Endometrial microvascular endothelial cells (primary cell): ENCODE results near the gene TMEM213. TPM values are rescaled to one million over a fixed set of nuclear protein-coding genes. Genes with fewer than 3 reads are reported as not detected.

Source experiments
- in situ Hi-C: cut with HindIII; loops from 2 replicates; pipeline ENCODE4 v1.10.0; 2017; ENCODE audit warnings: low sequenced_read_pairs, low pct_unique_long_range_greater_than_20kb; ENCODE audit errors: inconsistent ontology term
- total RNA-seq: library from RNA; depleted of rRNA; stranded (reverse); fragments of >200 nt; gene quantifications from one replicate; pipeline ENCODE4 v1.2.3, GENCODE V29; 2015; ENCODE audit errors: inconsistent ontology term

The TMEM213 gene
- total RNA-seq, 1 donor from 2014 or later, result not detected

DNA sequence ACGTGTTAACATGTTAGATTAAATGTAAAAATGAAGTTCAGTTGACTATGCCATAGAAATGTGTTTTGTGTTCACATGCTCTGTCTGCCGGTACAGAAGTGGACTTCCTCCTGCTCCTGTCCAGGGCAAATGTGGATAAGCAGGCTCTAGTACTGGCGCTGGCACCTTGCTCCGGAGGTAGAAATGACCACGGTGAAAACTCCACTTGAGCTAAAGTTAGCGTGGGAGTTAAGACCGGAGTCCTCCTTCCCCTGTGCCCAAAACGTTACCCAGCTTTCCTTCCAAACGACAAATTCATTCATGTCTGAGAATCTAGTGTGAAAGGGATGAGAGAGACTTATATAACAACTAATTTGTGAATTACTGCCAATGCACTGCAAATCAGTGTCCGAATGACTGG, 35.2 kb downstream of the TMEM213 start:
- in situ Hi-C loops, result no loop called here

GRCh38 chr7:138833596-138833995, 35.8 kb downstream of the TMEM213 start:
- in situ Hi-C loops, result no loop called here

GRCh38 chr7:138834583-138834982, 36.8 kb downstream of the TMEM213 start:
- in situ Hi-C loops, result no loop called here

- in situ Hi-C loops, result no loop called here
Observed at GRCh38 chr7:138835087-138835486, 37.3 kb downstream of the TMEM213 start.

DNA sequence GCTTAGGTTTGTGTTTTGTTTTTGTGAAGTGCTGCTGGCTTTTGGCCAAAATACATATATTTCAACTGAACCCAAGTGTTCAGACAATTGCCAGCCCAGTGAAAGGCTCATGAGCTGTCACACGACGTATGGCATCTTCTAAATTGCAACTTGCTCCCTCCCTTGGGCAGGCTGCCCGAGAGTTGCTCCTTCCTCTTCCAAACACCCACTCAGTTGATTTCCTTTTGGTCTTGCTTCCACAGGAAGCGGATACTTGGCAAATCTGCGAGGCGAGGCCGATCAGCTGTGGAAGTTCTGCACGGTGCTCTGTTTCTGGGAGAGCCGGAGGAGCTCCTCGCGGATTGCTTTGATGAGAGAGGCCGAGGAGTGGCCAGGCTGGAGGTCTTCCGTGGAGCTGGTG, 39.8 kb downstream of the TMEM213 start:
- in situ Hi-C loops, result no loop called here

DNA sequence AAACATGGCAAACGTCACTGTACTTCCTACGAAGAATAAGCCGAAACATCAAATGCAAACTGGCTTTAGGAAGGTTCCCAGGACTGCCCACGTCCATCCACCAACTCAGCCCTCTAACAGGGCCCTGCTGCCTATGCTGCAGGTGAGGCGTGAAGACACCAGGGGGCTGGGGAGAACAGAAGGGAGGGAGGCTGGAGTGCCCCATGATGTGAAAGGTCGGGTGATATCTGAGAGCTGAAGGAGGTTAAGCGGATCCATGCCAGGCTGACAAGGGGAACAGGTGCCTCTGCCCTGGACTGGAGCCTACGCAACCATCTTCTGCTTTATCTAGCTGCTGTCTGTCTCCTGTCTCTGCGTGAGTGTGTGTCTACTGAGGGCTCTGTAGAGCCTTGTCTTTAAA, 40.4 kb downstream of the TMEM213 start:
- in situ Hi-C loops, result no loop called here

- in situ Hi-C loops, result no loop called here
Observed at GRCh38 chr7:138842111-138842510, 44.3 kb downstream of the TMEM213 start.

- in situ Hi-C loops, result no loop called here
Observed at GRCh38 chr7:138843632-138844580, 46.1 kb downstream of the TMEM213 start.

- in situ Hi-C loops, result no loop called here
Observed at GRCh38 chr7:138845711-138846110, 47.9 kb downstream of the TMEM213 start.

DNA sequence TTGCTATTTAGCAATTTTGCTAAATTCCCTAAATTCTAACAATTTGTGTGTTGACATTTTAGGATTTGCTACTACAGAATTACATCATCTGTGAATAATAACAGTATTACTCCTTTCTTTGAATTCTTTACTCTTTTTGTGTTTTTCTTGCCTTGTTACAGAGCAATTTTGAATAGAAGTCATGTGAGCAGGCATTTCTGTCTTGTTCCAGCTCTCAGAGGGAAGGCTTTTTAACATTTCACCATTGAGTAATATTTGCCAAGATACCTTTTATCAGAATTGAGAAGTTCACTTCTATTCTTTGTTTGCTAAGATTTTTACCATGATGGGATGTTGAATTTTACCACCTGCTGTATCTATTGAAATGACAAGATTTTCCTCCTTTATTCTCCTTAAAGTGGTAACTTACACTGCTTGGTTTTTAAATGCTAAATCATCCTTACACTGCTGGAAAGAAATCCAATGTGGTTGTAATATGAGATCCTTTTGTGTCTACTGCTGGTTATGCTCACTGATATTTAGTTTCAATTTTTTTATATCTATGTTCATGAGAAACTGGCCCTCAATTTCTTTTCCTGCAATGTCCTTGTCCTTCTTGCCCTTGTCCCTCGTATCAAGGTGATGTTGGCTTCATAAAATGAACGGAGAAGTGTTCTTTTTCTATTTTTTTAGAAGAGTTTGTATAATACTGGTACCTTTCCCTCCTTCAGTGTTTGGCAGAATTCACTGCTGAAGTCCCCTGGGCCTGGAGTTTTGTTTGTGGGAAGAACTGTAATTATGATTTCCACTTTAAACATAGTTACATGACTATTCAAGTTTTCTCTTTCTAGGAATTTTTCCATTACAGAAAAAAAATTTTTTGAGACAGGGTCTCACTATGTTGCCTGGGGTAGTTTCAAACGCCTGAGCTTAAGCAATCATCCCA, 50.5 kb downstream of the TMEM213 start:
- in situ Hi-C loops, result no loop called here

DNA sequence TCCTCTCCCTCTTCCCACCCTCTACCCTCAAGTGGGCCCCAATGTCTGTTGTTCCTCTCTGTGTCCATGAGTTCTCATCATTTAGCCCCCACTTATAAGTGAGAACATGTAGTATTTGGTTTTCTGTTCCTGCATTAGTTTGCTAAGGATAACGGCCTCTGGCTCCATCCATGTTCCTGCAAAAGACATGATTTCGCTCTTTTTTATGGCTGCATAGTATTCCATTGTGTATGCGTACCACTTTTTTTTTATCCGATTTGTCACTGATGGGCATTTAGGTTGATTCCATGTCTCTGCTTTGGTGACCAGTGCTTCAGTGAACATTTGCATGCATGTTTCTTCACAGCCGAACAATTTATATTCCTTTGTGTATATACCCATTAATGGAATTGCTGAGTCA, 51.9 kb downstream of the TMEM213 start:
- in situ Hi-C loops, result no loop called here

GRCh38 chr7:138852469-138852868, 54.7 kb downstream of the TMEM213 start:
- in situ Hi-C loops, result no loop called here

DNA sequence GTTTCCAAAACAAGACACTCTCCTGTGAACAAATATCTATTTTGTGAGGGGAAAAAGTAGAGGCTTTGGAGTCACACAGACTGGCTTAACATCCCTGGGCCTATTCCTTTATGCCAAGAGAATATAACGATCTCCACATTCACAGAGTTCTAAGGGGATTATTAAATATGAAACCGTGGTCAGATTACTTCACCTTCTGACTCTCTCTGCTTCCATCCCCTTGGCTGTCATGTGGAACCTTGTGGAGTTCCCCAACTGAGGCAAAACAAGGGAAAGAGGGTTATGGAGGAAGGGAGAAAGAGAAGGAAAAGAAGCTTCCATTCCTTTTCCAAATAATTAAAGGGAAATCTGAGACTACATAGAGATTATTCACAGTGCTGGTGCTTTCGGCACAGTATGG, 55.7 kb downstream of the TMEM213 start:
- in situ Hi-C loops, result no loop called here

DNA sequence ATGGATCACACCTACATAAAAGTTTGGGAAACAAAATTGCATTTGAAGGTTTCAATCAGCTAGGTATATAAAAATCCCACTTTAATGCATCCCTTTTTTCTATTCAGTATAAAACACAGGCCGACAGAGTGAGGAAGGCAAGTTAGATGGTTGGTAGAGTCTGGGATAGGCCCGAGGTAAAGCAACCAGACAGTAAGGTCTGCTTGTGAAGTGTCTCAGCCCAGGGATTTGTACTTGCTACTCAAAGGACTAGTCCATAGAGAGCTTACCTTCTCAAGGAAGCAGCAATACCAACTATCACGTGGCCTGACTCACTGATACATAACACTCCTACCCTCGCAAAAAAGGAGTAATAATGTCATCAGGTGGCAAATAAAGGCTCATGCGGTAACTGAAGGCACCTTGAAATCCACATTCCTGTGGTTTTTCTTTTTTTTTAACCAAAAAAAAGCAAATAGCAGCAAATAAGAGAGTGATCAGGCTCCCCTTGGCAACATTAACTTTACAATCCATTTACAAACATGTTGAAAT, 56.4 kb downstream of the TMEM213 start:
- in situ Hi-C loops, result no loop called here

DNA sequence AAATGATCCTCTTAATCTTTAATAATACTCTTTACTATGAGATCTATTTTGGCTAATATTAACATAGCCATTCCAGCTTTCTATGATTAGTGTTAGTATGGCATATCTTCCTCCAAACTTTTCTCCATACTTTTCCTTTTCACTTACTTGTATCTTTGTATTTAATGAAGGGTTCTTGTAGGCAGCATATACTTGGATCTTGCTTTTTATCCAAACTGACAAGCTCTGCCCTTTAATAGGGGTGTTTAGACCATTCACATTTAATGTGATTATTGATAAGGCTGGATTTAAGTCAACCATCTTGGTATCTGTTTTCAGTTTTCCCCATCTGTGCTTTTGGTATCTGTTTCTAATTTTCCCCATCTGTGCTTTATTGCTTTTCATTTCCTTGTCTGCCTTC, 59.9 kb downstream of the TMEM213 start:
- in situ Hi-C loops, result no loop called here

DNA sequence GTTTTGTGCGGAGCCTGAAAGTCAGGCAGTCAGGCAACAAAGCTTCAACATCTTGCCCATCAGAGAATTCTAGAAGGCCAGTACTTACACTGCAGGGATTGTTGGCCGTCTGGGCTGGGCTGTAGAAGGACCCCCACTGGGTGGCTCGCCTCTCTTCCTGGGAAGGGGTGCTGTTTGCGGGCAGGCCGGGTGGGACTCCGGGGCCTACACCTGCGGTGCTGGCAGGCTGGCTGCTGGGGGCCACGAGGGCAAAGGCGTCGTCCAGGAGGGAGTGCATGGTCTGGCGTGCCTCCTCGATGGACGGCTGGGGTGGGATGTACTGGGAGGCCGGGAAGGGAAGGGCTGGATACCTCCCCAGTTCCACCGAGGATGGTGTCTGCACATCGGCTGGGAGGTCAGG, 63.3 kb downstream of the TMEM213 start:
- in situ Hi-C loops, result no loop called here

DNA sequence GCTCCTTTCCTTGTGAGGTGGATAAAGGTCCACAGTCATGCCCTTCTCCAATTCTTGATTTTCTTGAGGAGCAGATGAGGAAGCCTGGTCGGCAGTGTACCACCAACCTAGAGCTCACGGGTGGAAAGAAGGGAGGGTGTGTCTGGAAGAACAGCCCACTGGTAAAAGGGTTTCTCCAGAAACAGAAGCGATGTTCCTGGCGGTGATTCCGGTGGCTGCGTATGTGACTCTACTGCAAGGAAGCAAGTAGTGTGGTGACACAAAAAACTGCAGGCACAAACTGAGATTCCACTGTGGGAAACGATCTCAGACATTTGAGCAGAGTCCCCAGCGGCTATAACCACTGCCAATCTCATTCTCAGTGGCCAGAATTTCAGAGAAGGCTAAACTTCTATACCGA, 66.1 kb downstream of the TMEM213 start:
- in situ Hi-C loops, result no loop called here

DNA sequence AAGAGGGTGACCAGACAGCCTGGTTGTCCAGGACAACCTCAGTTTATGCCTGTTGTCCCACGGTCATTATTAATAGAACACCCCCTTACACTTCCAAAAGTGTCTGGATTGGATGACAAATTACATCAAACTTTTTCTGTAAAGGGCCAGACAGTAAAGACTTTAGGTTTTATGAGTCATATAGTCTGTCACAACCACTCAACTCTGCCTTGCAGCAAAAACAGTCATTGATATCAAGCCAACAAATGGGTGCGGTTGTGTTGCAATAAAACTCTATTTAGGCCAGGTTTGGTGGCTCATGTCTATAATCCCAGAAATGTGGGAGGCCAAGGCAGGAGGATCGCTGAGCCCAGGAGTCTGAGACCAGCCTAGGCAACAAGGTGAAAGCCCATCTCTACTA, 66.9 kb downstream of the TMEM213 start:
- in situ Hi-C loops, result no loop called here

- in situ Hi-C loops, result no loop called here
Observed at GRCh38 chr7:138865843-138866242, 68.0 kb downstream of the TMEM213 start.
